ENCODE measurements around the gene KCTD20.

The KCTD20 gene

GRCh38 chr6:36493319-36493718, 50.5 kb downstream of the KCTD20 start:
- Histone ChIP-seq H3K36me3 (ENCODE audit: insufficient read depth, low read length) (peaks cover 14% of the 10 kb centered on the region), H3K9me3 (ENCODE audit: control insufficient read depth, insufficient read depth, low read length) (no peaks in the 10 kb centered on the region), H3K9ac (ENCODE audit: low read depth, low read length) (no peak overlapping the region), H3K4me1 (ENCODE audit: insufficient read depth, low read length) (peaks cover 15% of the 10 kb centered on the region)

GRCh38 chr6:36493859-36494258, 51.1 kb downstream of the KCTD20 start:
- peaks cover 15% of the 10 kb centered on the region for H3K4me1 ChIP-seq (ENCODE audit: insufficient read depth, low read length)
- H3K9ac ChIP-seq (ENCODE audit: low read depth, low read length) = no peak overlapping the region
- peaks cover 13% of the 10 kb centered on the region for H3K36me3 ChIP-seq (ENCODE audit: insufficient read depth, low read length)
- no peaks in the 10 kb centered on the region for H3K9me3 ChIP-seq (ENCODE audit: control insufficient read depth, insufficient read depth, low read length)

- Histone ChIP-seq H3K36me3 (ENCODE audit: insufficient read depth, low read length) (peaks cover 9% of the 10 kb centered on the region), H3K9me3 (ENCODE audit: control insufficient read depth, insufficient read depth, low read length) (no peaks in the 10 kb centered on the region), H3K4me1 (ENCODE audit: insufficient read depth, low read length) (peaks cover 15% of the 10 kb centered on the region)
Measured at GRCh38 chr6:36495086-36495485, 52.3 kb downstream of the KCTD20 start.

GRCh38 chr6:36499918-36500317, 57.1 kb downstream of the KCTD20 start:
- Histone ChIP-seq H3K4me1 (ENCODE audit: insufficient read depth, low read length) (no peaks in the 10 kb centered on the region), H3K9me3 (ENCODE audit: control insufficient read depth, insufficient read depth, low read length) (no peaks in the 10 kb centered on the region), H3K9ac (ENCODE audit: low read depth, low read length) (no peak overlapping the region), H3K36me3 (ENCODE audit: insufficient read depth, low read length) (peaks cover 6% of the 10 kb centered on the region; the same call in 1 of the 2 replicates)

More at GRCh38 chr6:36495086-36495485, 52.3 kb downstream of the KCTD20 start:
- no peak overlapping the region for H3K9ac ChIP-seq (ENCODE audit: low read depth, low read length)

- H3K36me3 ChIP-seq (ENCODE audit: insufficient read depth, low read length) = no peaks in the 10 kb centered on the region; the same call in 1 of the 2 replicates
- no peaks in the 10 kb centered on the region for H3K9me3 ChIP-seq (ENCODE audit: control insufficient read depth, insufficient read depth, low read length)
- no peak overlapping the region for H3K9ac ChIP-seq (ENCODE audit: low read depth, low read length)
- H3K4me1 ChIP-seq (ENCODE audit: insufficient read depth, low read length) = no peaks in the 10 kb centered on the region
Measured at GRCh38 chr6:36501686-36502085, 58.9 kb downstream of the KCTD20 start.

- Histone ChIP-seq H3K4me1 (ENCODE audit: insufficient read depth, low read length) (no peaks in the 10 kb centered on the region), H3K9me3 (ENCODE audit: control insufficient read depth, insufficient read depth, low read length) (no peaks in the 10 kb centered on the region), H3K36me3 (ENCODE audit: insufficient read depth, low read length) (no peaks in the 10 kb centered on the region; the same call in 1 of the 2 replicates), H3K9ac (ENCODE audit: low read depth, low read length) (no peak overlapping the region)
Measured at GRCh38 chr6:36504181-36504580, 61.4 kb downstream of the KCTD20 start.

- H3K9me3 ChIP-seq (ENCODE audit: control insufficient read depth, insufficient read depth, low read length) = no peaks in the 10 kb centered on the region
- no peaks in the 10 kb centered on the region for H3K4me1 ChIP-seq (ENCODE audit: insufficient read depth, low read length)
- H3K36me3 ChIP-seq (ENCODE audit: insufficient read depth, low read length) = no peaks in the 10 kb centered on the region; the same call in 1 of the 2 replicates
- no peak overlapping the region for H3K9ac ChIP-seq (ENCODE audit: low read depth, low read length)
Measured at GRCh38 chr6:36504982-36505381, 62.2 kb downstream of the KCTD20 start.

GRCh38 chr6:36505744-36506534, 63.1 kb downstream of the KCTD20 start:
- H3K36me3 ChIP-seq (ENCODE audit: insufficient read depth, low read length) = no peaks in the 10 kb centered on the region; the same call in 1 of the 2 replicates
- H3K9ac ChIP-seq (ENCODE audit: low read depth, low read length) = no peak overlapping the region
- no peaks in the 10 kb centered on the region for H3K9me3 ChIP-seq (ENCODE audit: control insufficient read depth, insufficient read depth, low read length)
- no peaks in the 10 kb centered on the region for H3K4me1 ChIP-seq (ENCODE audit: insufficient read depth, low read length)

GRCh38 chr6:36506611-36507010, 63.8 kb downstream of the KCTD20 start:
- Histone ChIP-seq H3K36me3 (ENCODE audit: insufficient read depth, low read length) (no peaks in the 10 kb centered on the region; the same call in 1 of the 2 replicates), H3K9me3 (ENCODE audit: control insufficient read depth, insufficient read depth, low read length) (no peaks in the 10 kb centered on the region), H3K9ac (ENCODE audit: low read depth, low read length) (no peak overlapping the region), H3K4me1 (ENCODE audit: insufficient read depth, low read length) (no peaks in the 10 kb centered on the region)

- no peaks in the 10 kb centered on the region for H3K4me1 ChIP-seq (ENCODE audit: insufficient read depth, low read length)
- no peaks in the 10 kb centered on the region; the same call in 1 of the 2 replicates for H3K36me3 ChIP-seq (ENCODE audit: insufficient read depth, low read length)
- H3K9me3 ChIP-seq (ENCODE audit: control insufficient read depth, insufficient read depth, low read length) = no peaks in the 10 kb centered on the region
- H3K9ac ChIP-seq (ENCODE audit: low read depth, low read length) = no peak overlapping the region
Measured at GRCh38 chr6:36508532-36508931, 65.7 kb downstream of the KCTD20 start.

GRCh38 chr6:36510365-36510764, 67.6 kb downstream of the KCTD20 start:
- Histone ChIP-seq H3K9me3 (ENCODE audit: control insufficient read depth, insufficient read depth, low read length) (no peaks in the 10 kb centered on the region), H3K4me1 (ENCODE audit: insufficient read depth, low read length) (no peaks in the 10 kb centered on the region), H3K36me3 (ENCODE audit: insufficient read depth, low read length) (no peaks in the 10 kb centered on the region; the same call in none of the 2 replicates), H3K9ac (ENCODE audit: low read depth, low read length) (no peak overlapping the region)

- no peaks in the 10 kb centered on the region for H3K4me1 ChIP-seq (ENCODE audit: insufficient read depth, low read length)
Measured at GRCh38 chr6:36514554-36515456, 72.0 kb downstream of the KCTD20 start.

GRCh38 chr6:36515844-36516243, 73.0 kb downstream of the KCTD20 start:
- Histone ChIP-seq H3K36me3 (ENCODE audit: insufficient read depth, low read length) (peaks cover 4% of the 10 kb centered on the region), H3K9ac (ENCODE audit: low read depth, low read length) (no peak overlapping the region), H3K4me1 (ENCODE audit: insufficient read depth, low read length) (no peaks in the 10 kb centered on the region), H3K9me3 (ENCODE audit: control insufficient read depth, insufficient read depth, low read length) (no peaks in the 10 kb centered on the region)

More at GRCh38 chr6:36514554-36515456, 72.0 kb downstream of the KCTD20 start:
- H3K9ac ChIP-seq (ENCODE audit: low read depth, low read length) = no peak overlapping the region
- no peaks in the 10 kb centered on the region; the same call in 1 of the 2 replicates for H3K36me3 ChIP-seq (ENCODE audit: insufficient read depth, low read length)
- H3K9me3 ChIP-seq (ENCODE audit: control insufficient read depth, insufficient read depth, low read length) = no peaks in the 10 kb centered on the region

- Histone ChIP-seq H3K4me1 (ENCODE audit: insufficient read depth, low read length) (no peaks in the 10 kb centered on the region), H3K36me3 (ENCODE audit: insufficient read depth, low read length) (peaks cover 5% of the 10 kb centered on the region), H3K9ac (ENCODE audit: low read depth, low read length) (no peak overlapping the region), H3K9me3 (ENCODE audit: control insufficient read depth, insufficient read depth, low read length) (no peaks in the 10 kb centered on the region)
Measured at GRCh38 chr6:36516559-36516958, 73.8 kb downstream of the KCTD20 start.
